GM11168 (cell line): ENCODE measurements around the gene ZNF516.

Experiments used
- in situ Hi-C: fragments of 300-500 bp; cut with MboI; formaldehyde crosslinking; loops from one replicate; pipeline ENCODE4 v1.12.0; 2022; ENCODE audit warnings: low sequenced_read_pairs; ENCODE audit not compliant: unreplicated experiment

Gene ZNF516

GRCh38 chr18:76374330-76375281 is 120.4 kb downstream of the ZNF516 start:
- in situ Hi-C loops, result no loop called here

GRCh38 chr18:76373297-76373696 is 121.7 kb downstream of the ZNF516 start:
- in situ Hi-C loops, result no loop called here

GRCh38 chr18:76371301-76372203 is 123.5 kb downstream of the ZNF516 start:
- in situ Hi-C loops, result no loop called here

GRCh38 chr18:76370686-76371085 is 124.4 kb downstream of the ZNF516 start:
- in situ Hi-C loops, result no loop called here

GRCh38 chr18:76370201-76370600 is 124.8 kb downstream of the ZNF516 start:
- in situ Hi-C loops, result no loop called here

- in situ Hi-C loops, result no loop called here
Observed at GRCh38 chr18:76369791-76370190, 125.3 kb downstream of the ZNF516 start.

- in situ Hi-C loops, result no loop called here
Observed at GRCh38 chr18:76368976-76369375, 126.1 kb downstream of the ZNF516 start.

- in situ Hi-C loops, result no loop called here
Observed at GRCh38 chr18:76368271-76368670, 126.8 kb downstream of the ZNF516 start.

- in situ Hi-C loops, result no loop called here
Observed at GRCh38 chr18:76367168-76368125, 127.6 kb downstream of the ZNF516 start.

- in situ Hi-C loops, result no loop called here
Observed at GRCh38 chr18:76365561-76365960, 129.5 kb downstream of the ZNF516 start.

GRCh38 chr18:76364282-76365259 is 130.5 kb downstream of the ZNF516 start:
- in situ Hi-C loops, result no loop called here

GRCh38 chr18:76363436-76364120 is 131.5 kb downstream of the ZNF516 start:
- in situ Hi-C loops, result no loop called here

GRCh38 chr18:76362676-76363075 is 132.4 kb downstream of the ZNF516 start:
- in situ Hi-C loops, result no loop called here

GRCh38 chr18:76361219-76361618 is 133.8 kb downstream of the ZNF516 start:
- in situ Hi-C loops, result no loop called here

- in situ Hi-C loops, result no loop called here
Observed at GRCh38 chr18:76359909-76360308, 135.1 kb downstream of the ZNF516 start.

- in situ Hi-C loops, result no loop called here
Observed at GRCh38 chr18:76358774-76359173, 136.3 kb downstream of the ZNF516 start.

GRCh38 chr18:76357585-76358260 is 137.3 kb downstream of the ZNF516 start:
- in situ Hi-C loops, result no loop called here

- in situ Hi-C loops, result no loop called here
Observed at GRCh38 chr18:76357174-76357573, 137.9 kb downstream of the ZNF516 start.
